ENCODE data around the gene HORMAD2.

- TF ChIP-seq, protein P1, sequence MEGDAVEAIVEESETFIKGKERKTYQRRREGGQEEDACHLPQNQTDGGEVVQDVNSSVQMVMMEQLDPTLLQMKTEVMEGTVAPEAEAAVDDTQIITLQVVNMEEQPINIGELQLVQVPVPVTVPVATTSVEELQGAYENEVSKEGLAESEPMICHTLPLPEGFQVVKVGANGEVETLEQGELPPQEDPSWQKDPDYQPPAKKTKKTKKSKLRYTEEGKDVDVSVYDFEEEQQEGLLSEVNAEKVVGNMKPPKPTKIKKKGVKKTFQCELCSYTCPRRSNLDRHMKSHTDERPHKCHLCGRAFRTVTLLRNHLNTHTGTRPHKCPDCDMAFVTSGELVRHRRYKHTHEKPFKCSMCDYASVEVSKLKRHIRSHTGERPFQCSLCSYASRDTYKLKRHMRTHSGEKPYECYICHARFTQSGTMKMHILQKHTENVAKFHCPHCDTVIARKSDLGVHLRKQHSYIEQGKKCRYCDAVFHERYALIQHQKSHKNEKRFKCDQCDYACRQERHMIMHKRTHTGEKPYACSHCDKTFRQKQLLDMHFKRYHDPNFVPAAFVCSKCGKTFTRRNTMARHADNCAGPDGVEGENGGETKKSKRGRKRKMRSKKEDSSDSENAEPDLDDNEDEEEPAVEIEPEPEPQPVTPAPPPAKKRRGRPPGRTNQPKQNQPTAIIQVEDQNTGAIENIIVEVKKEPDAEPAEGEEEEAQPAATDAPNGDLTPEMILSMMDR (conservative IDR thresholded peaks at IDR 0.05 in 1 of 2, IDR thresholded peaks at IDR 0.05 in 1 of 2; ENCODE audit: extremely low read depth in 1 of 2, insufficient read depth in 1 of 2, low read depth in 1 of 2, low read length in 2 of 2) = no peak
- TF ChIP-seq EZH2 (IDR thresholded peaks at IDR 0.05; ENCODE audit: borderline replicate concordance, low read length) = no peak
Measured at GRCh38 chr22:30225220-30225927, 145.1 kb downstream of the HORMAD2 start.
